HUES64 (cell line): ENCODE data around the gene FIGNL2.
"Not testable (repeated sequence)": the region's sequence is repeated elsewhere in the genome, so short reads cannot be mapped to it uniquely, and the experiment has no call there.

Experiments used
- H3K27ac ChIP-seq: 2 replicates; pipeline ENCODE4 v1.7.0; 2013; ENCODE audit warnings: low read depth, low read length, inconsistent platforms
- H3K27me3 ChIP-seq: 2 replicates; pipeline ENCODE4 v1.6.1; 2013; ENCODE audit warnings: mild to moderate bottlenecking, low read length; ENCODE audit not compliant: insufficient read depth
- H3K36me3 ChIP-seq: 2 replicates; pipeline ENCODE4 v1.6.1; 2013; ENCODE audit warnings: mild to moderate bottlenecking, low read length; ENCODE audit not compliant: insufficient read depth
- H3K4me1 ChIP-seq: 2 replicates; pipeline ENCODE4 v1.6.1; 2013; ENCODE audit warnings: mild to moderate bottlenecking, low read length, moderate library complexity; ENCODE audit not compliant: insufficient read depth
- H3K4me3 ChIP-seq: 2 replicates; pipeline ENCODE4 v1.5.1; 2013; ENCODE audit warnings: mild to moderate bottlenecking, low read length, moderate library complexity
- H3K9ac ChIP-seq: 2 replicates; pipeline ENCODE4 v1.6.1; 2013; ENCODE audit warnings: mild to moderate bottlenecking, low read depth, low read length
- H3K9me3 ChIP-seq: 2 replicates; pipeline ENCODE4 v1.6.1; 2013; ENCODE audit warnings: low read depth, low read length; ENCODE audit not compliant: insufficient read depth
- WGBS: fragments of 150-250, 120-280 bp; methylation state at CpG from one replicate; pipeline ENCODE4 v1.1.7; 2013; ENCODE audit warnings: missing lambda C conversion rate; 5-methylcytosine and 5-hydroxymethylcytosine counted together

FIGNL2 gene

DNA sequence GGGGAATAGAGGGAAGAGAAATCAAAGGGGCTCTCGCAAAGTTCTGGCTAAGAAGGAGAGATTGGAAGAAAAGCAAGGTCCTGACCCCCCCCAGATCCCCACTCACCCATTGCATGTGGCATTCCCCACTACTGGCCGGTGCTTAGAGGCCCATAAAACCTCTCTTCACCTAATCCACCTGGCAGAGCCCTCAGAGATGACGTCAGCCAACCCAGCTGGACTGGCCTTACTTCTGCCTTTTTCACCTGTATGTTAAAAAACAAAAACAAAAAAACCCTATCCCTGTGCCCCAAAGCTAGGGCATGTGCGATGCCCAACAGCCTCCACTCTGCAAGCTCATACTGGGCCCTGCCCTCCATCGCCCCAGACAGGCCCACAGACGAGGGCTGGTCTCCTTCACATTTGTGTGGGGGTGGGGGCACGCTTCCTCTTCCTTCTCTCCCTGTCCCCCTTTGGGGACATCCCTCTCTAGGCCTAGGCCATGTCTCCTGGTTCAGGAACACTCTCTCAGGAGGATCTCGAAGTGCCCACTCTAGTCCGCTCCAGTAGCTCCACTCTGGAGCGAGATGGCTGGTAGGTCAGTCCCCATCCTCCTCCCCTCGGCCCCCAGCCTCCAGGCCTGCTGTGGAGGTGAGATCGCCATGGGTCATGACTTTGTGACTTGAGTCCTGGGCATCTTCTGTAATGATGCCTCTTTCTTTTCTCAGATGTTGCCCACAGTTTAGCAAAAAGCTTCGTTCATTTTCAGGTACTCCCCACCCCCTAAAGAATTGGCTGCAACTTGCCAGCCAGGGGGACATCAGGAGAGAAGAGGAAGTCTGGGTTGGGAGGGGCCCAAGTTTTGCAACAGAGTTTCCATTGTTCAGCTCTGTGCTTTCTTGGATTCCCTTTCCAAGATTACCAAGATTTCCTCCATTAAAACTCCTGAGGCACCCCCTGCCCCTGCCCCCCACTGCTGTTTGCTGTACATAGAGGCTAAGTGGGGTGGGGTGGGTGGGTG, 37.0 kb downstream of the FIGNL2 start:
- 87% methylated on average over 11 of the region's 13 CpGs for WGBS

DNA sequence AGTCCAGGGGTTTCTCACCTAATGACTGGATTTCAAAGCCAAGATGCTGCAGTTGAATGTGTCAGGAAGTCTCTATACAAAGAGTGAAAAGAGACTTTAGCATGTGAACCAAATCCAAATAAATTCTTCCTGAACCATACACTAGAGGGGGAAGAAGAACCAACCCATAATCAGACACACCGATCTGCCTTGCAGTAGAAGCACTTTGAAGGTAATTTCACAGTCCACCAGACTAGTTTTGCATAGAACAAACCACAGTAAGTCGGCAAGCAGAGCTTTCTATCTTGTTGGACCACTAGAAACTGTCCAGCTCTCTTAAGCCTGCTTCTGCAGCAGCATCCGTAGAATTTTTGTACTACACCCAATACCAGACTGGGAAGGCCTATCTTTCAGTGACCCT, 39.3 kb downstream of the FIGNL2 start:
- H3K27me3 ChIP-seq = peaks cover 16% of the 10 kb centered on the region
- H3K4me3 ChIP-seq = no peak overlapping the region
- 96% methylated on average over 3 of the region's 3 CpGs for WGBS
- no peaks in the 10 kb centered on the region for H3K36me3 ChIP-seq
- no peaks in the 10 kb centered on the region for H3K4me1 ChIP-seq
- H3K27ac ChIP-seq = no peak overlapping the region
- no peaks in the 10 kb centered on the region for H3K9me3 ChIP-seq
- H3K9ac ChIP-seq = no peak overlapping the region

More for the DNA sequence above, 37.0 kb downstream of the FIGNL2 start:
- Histone ChIP-seq H3K27ac (no peak overlapping the region), H3K9ac (no peak overlapping the region), H3K4me1 (no peaks in the 10 kb centered on the region; the same call in 1 of the 2 replicates), H3K27me3 (peaks cover 35% of the 10 kb centered on the region), H3K36me3 (no peaks in the 10 kb centered on the region), H3K9me3 (no peaks in the 10 kb centered on the region), H3K4me3 (no peak overlapping the region)

DNA sequence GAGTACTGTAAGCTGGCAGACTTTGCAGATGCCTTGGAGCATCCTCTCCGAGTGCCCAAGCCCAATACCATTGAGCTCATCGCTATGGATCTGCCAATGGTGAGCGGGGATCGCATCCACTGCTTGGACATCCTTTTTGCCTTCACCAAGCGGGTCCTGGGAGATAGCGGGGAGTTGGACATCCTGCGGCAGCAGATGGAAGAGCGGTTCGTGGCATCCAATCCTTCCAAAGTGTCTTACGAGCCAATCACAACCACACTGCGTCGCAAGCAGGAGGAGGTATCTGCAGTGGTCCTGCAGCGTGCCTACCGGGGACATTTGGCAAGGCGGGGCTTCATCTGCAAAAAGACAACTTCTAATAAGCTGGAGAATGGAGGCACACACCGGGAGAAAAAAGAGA, 41.6 kb downstream of the FIGNL2 start:
- H3K36me3 ChIP-seq = no peaks in the 10 kb centered on the region
- H3K4me3 ChIP-seq = no peak overlapping the region
- H3K27me3 ChIP-seq = no peaks in the 10 kb centered on the region
- H3K27ac ChIP-seq = no peak overlapping the region
- 94% methylated on average over 16 of the region's 16 CpGs for WGBS
- H3K9me3 ChIP-seq = no peaks in the 10 kb centered on the region
- H3K9ac ChIP-seq = no peak overlapping the region
- no peaks in the 10 kb centered on the region for H3K4me1 ChIP-seq

DNA sequence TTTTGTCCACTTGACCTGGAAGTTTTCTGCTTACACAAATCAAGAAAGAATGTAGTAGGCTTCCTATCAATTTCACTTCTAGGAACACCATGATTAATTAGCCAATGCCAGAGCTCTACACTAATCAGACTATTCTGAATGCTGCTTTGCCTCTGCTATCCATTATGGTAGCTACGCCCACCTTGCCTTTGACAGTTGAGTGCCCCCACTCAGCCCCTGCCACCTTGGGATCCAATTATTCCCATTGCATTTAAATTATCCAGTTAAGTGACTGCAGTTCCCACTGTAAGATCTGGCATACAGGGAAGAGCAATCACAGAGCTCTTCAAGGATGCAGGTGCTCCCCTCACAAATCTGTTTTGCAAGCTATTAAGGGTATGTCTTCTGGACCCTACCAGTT, 47.5 kb downstream of the FIGNL2 start:
- H3K9ac ChIP-seq = no peak overlapping the region
- H3K36me3 ChIP-seq = peaks cover 7% of the 10 kb centered on the region; the same call in 1 of the 2 replicates
- no peaks in the 10 kb centered on the region for H3K4me1 ChIP-seq
- WGBS = 94% methylated on average over 1 of the region's 1 CpG
- no peaks in the 10 kb centered on the region for H3K9me3 ChIP-seq
- no peak overlapping the region for H3K27ac ChIP-seq
- H3K4me3 ChIP-seq = no peak overlapping the region
- H3K27me3 ChIP-seq = no peaks in the 10 kb centered on the region

DNA sequence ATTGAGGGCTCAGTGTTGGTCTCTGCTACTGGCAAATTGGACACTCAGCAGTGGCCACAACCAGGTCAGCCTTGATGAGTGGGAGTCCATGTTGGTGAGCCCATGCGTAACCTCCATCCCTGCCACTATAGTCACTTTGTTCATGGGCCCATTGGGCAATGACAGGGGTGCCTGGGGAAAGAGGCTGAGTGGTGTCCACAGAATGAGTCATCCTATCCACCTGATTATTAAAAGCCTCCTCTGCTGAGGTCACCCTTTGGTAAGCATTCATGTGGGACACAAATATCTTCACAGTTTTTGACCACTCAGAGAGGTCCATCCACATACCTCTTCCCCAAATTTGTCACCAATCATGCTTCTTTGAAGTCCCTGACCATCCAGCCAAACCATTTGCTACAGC, 50.0 kb downstream of the FIGNL2 start:
- no peak overlapping the region for H3K4me3 ChIP-seq
- H3K27ac ChIP-seq = no peak overlapping the region
- no peaks in the 10 kb centered on the region for H3K4me1 ChIP-seq
- no peak overlapping the region for H3K9ac ChIP-seq
- peaks cover 7% of the 10 kb centered on the region; the same call in 1 of the 2 replicates for H3K36me3 ChIP-seq
- H3K27me3 ChIP-seq = no peaks in the 10 kb centered on the region
- H3K9me3 ChIP-seq = no peaks in the 10 kb centered on the region
- WGBS = 92% methylated on average over 1 of the region's 1 CpG

DNA sequence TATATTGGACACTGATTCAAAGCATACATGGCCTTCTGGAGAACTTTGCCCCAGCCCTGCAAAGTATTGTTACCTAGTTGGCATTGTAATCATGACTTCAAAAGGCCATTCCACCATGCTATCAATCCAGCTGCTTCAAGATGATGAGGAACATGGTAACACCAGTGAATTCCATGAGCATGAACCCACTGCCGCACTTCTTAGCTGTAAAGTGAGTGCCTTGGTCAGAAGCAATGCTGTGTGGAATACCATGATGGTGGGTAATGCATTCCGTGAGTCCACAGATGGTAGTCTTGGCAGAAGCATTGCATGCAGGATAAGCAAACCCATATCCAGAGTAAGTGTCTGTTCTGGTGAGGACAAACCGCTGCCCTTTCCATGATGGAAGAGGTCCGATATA, 50.5 kb downstream of the FIGNL2 start:
- not testable (repeated sequence) for H3K9ac ChIP-seq, H3K36me3 ChIP-seq, H3K4me3 ChIP-seq, H3K27me3 ChIP-seq, H3K27ac ChIP-seq, H3K9me3 ChIP-seq, H3K4me1 ChIP-seq
- WGBS = 95% methylated on average over 4 of the region's 4 CpGs

DNA sequence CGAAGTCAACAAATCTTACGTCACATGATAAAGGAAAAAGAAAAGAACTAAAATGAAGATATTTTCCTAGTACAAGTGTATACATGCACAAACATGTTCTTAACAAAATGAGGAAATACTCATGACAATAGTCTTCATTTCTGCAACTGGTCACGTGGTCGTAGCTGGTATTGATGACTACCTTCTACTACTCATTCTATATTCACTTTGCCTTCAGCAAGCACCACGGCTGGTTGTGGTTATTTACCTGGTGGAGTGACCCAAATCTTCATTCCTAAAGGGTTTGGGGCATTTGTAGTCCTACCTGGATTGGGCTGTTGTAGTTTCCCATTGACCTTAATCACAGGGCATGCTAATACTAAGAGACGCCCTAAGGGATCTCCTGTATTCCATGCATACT, 51.2 kb downstream of the FIGNL2 start:
- peaks cover 7% of the 10 kb centered on the region; the same call in 1 of the 2 replicates for H3K36me3 ChIP-seq
- H3K9me3 ChIP-seq = no peaks in the 10 kb centered on the region
- no peaks in the 10 kb centered on the region for H3K4me1 ChIP-seq
- no peaks in the 10 kb centered on the region for H3K27me3 ChIP-seq
- H3K27ac ChIP-seq = no peak overlapping the region
- 97% methylated on average over 5 of the region's 6 CpGs for whole genome bisulfite sequencing
- no peak overlapping the region for H3K4me3 ChIP-seq
- H3K9ac ChIP-seq = no peak overlapping the region

DNA sequence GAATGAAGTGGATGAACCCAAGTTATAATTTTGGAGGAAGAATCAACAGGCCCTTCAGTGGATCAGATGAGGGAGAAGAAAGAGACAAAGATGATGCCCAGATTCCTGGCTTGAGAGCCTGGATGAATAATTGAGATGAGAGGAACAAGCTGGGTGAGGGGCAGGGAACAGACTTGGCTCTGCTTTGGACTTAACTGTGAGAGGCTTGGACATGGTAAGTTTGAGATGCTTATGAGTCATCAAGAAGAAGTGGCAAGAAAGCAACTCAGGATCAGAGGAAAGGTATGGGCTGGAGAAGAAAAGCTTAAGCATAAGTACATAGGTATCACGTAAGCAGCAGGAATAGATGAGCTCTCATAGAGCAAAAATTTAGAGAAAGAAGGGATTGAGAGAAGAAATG, 55.3 kb downstream of the FIGNL2 start:
- H3K36me3 ChIP-seq = peaks cover 31% of the 10 kb centered on the region
- H3K4me3 ChIP-seq = no peak overlapping the region
- H3K9ac ChIP-seq = no peak overlapping the region
- no peaks in the 10 kb centered on the region for H3K9me3 ChIP-seq
- WGBS = 96% methylated on average over 1 of the region's 1 CpG
- peaks cover 4% of the 10 kb centered on the region; the same call in 1 of the 2 replicates for H3K4me1 ChIP-seq
- H3K27me3 ChIP-seq = no peaks in the 10 kb centered on the region
- H3K27ac ChIP-seq = no peak overlapping the region

DNA sequence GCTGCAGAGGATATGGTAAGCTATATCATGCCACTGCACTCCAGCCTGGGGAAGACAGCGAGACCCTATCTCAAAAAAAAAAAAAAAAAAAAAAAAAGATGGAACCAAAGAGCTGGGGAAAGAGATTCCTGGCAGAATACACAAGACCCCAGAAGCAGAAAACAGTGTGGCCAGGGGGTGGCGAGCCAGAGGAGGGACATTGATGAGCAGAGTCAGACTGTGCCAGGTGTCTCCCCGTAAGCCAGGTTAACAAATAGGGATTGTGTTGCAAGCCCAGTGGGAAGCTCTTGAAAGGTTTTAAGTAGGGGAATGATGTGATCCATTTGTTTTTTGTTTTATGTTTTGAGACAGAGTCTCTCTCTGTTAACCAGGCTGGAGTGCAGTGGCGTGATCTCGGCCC, 56.1 kb downstream of the FIGNL2 start:
- no peaks in the 10 kb centered on the region for H3K9me3 ChIP-seq
- no peak overlapping the region for H3K4me3 ChIP-seq
- peaks cover 4% of the 10 kb centered on the region; the same call in 1 of the 2 replicates for H3K4me1 ChIP-seq
- H3K27ac ChIP-seq = no peak overlapping the region
- H3K9ac ChIP-seq = no peak overlapping the region
- WGBS = 94% methylated on average over 4 of the region's 5 CpGs
- peaks cover 31% of the 10 kb centered on the region for H3K36me3 ChIP-seq
- no peaks in the 10 kb centered on the region for H3K27me3 ChIP-seq

DNA sequence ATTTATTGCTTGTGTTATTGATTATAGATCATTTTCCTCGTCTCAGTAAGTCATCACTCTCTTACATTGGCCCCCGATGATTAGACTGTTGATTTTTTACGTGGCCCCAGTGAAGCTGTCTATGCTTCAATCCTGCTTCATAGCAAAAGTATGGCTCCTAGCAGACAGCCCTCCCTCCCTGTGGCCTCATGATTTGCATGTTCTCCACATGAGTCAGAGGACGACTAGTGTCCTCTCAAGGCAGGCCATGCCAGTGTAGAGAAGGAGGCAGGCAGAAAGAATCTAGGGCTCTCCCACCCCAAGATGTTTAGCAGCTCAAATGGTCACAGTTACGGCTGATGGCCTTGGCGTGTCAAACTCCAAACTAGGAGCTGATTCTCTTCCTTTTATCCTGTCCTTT, 59.6 kb downstream of the FIGNL2 start:
- no peak overlapping the region for H3K9ac ChIP-seq
- H3K27me3 ChIP-seq = no peaks in the 10 kb centered on the region
- H3K4me3 ChIP-seq = no peak overlapping the region
- no peaks in the 10 kb centered on the region for H3K9me3 ChIP-seq
- peaks cover 4% of the 10 kb centered on the region; the same call in 1 of the 2 replicates for H3K4me1 ChIP-seq
- H3K27ac ChIP-seq = no peak overlapping the region
- 86% methylated on average over 6 of the region's 6 CpGs for WGBS
- peaks cover 24% of the 10 kb centered on the region for H3K36me3 ChIP-seq

DNA sequence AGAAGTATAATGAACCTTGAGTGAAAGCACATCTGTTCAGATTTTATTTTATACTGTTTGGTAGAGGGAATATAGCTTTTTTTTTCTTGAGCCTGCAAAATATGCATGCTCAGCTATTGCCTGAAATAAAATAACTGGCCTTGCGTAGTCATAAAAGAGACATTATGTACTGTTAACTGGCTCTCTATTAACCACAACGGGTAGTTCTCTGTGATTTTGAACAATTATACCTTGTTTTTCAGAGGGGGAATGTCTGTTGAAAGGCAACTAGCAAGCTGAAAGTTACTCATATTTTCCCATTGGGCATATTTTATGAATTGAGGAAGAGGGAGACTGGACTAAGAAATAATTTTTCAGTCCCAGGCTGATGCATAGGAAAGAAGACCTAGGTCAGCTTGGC, 62.6 kb downstream of the FIGNL2 start:
- H3K4me1 ChIP-seq = peaks cover 4% of the 10 kb centered on the region; the same call in 1 of the 2 replicates
- peaks cover 17% of the 10 kb centered on the region for H3K36me3 ChIP-seq
- no peak overlapping the region for H3K27ac ChIP-seq
- H3K9me3 ChIP-seq = no peaks in the 10 kb centered on the region
- H3K4me3 ChIP-seq = no peak overlapping the region
- H3K9ac ChIP-seq = no peak overlapping the region
- no peaks in the 10 kb centered on the region for H3K27me3 ChIP-seq
- 92% methylated on average over 2 of the region's 2 CpGs for WGBS
